ENCODE data around the gene IER5. TPM values are rescaled to one million over a fixed set of nuclear protein-coding genes. Genes with fewer than 3 reads are reported as not detected.
"Not testable (repeated sequence)": the region's sequence is repeated elsewhere in the genome, so short reads cannot be mapped to it uniquely, and the experiment has no call there.

IER5 gene
- 29.0 TPM for total RNA-seq

- DNase-seq: peak; percentile 96
These were observed at the start of gene IER5 for GRCh38 chr1:181088079-181089016. Gene IER5, plus strand, starts transcription at chr1:181088700. Its CDS starts 203 bp downstream, at chr1:181088903.

- no peak for DNase-seq
These were observed 48.1 kb upstream of the IER5 start for GRCh38 chr1:181040284-181040865.

GRCh38 chr1:181043025-181043888 lies 45.2 kb upstream of the IER5 start:
- no peak for DNase-seq

GRCh38 chr1:181044449-181044966 lies 44.0 kb upstream of the IER5 start:
- DNase-seq: no peak

GRCh38 chr1:181045946-181046345 lies 42.6 kb upstream of the IER5 start:
- not testable (repeated sequence) for DNase-seq

- DNase-seq: no peak
These were observed 39.1 kb upstream of the IER5 start for GRCh38 chr1:181049378-181049777.

GRCh38 chr1:181050922-181051321 lies 37.6 kb upstream of the IER5 start:
- DNase-seq: no peak

GRCh38 chr1:181056560-181056959 lies 31.9 kb upstream of the IER5 start:
- DNase-seq: no peak

GRCh38 chr1:181057079-181057478 lies 31.4 kb upstream of the IER5 start:
- DNase-seq: no peak

GRCh38 chr1:181059435-181059834 lies 29.1 kb upstream of the IER5 start:
- no peak for DNase-seq

- no peak for DNase-seq
These were observed 28.4 kb upstream of the IER5 start for GRCh38 chr1:181060066-181060465.

- DNase-seq: not testable (repeated sequence)
These were observed 27.6 kb upstream of the IER5 start for GRCh38 chr1:181060947-181061346.

- no peak for DNase-seq
These were observed 27.0 kb upstream of the IER5 start for GRCh38 chr1:181061487-181061886.

- no peak for DNase-seq
These were observed 26.3 kb upstream of the IER5 start for GRCh38 chr1:181061891-181062835.

GRCh38 chr1:181062836-181063428 lies 25.6 kb upstream of the IER5 start:
- no peak for DNase-seq

GRCh38 chr1:181064011-181064623 lies 24.4 kb upstream of the IER5 start:
- no peak for DNase-seq

- DNase-seq: no peak
These were observed 23.8 kb upstream of the IER5 start for GRCh38 chr1:181064702-181065101.

GRCh38 chr1:181073638-181074037 lies 14.9 kb upstream of the IER5 start:
- no peak for DNase-seq

- DNase-seq: no peak
These were observed 12.6 kb upstream of the IER5 start for GRCh38 chr1:181075766-181076350.

GRCh38 chr1:181076852-181077251 lies 11.6 kb upstream of the IER5 start:
- DNase-seq: no peak

All from occipital lobe (tissue), 2 donors.